B cell (primary cell): ENCODE data around the gene ANKS1B. TPM values are rescaled to one million over a fixed set of nuclear protein-coding genes. Genes with fewer than 3 reads are reported as not detected.

Source experiments
- ATAC-seq: fragments of 200-7000 bp; cut with Tn5 transposase; one replicate; pipeline ENCODE4 v1.10.0; 2021; ENCODE audit warnings: low read depth, mild to moderate bottlenecking, moderate number of reproducible peaks, moderate library complexity
- CTCF ChIA-PET: fragments of 350-600 bp; sonication (Branson Sonifier 250); formaldehyde crosslinking; loops from one replicate; lab custom pipeline; 2021; ENCODE audit warnings: antibody characterized with exemption, inconsistent platforms; lab: Charles Lee
- POLR2A ChIA-PET: fragments of 350-600 bp; sonication (Branson Sonifier 250); formaldehyde crosslinking; loops from one replicate; lab custom pipeline; 2021; ENCODE audit warnings: antibody characterized with exemption; lab: Charles Lee
- DNase-seq: peaks from one replicate; pipeline ENCODE4 v3.0.0; 2013
- H2AFZ ChIP-seq: 2 replicates; pipeline ENCODE4 v1.6.1; 2012; ENCODE audit warnings: mild to moderate bottlenecking, low read depth, low read length; ENCODE audit not compliant: insufficient read depth, poor library complexity, severe bottlenecking
- H3K27ac ChIP-seq, 2 donors: 1 replicate in 1 of 2; 2 replicates in 1 of 2; pipeline ENCODE4 v1.5.1; 2012 to 2013; ENCODE audit warnings: low read length in 2 of 2, mild to moderate bottlenecking in 2 of 2, moderate library complexity in 1 of 2
- H3K27me3 ChIP-seq, 4 experiments: fragments of 200-600 bp in 1 of 4; sonication (generic) in 1 of 4; replicated peaks in 1 of 4; 1 replicate in 2 of 4; 2 replicates in 2 of 4; pipeline versions ENCODE4 v1.6.1 to v1.7.0; 2013 to 2016; ENCODE audit warnings: low read length in 3 of 4, mild to moderate bottlenecking in 2 of 4, mixed read lengths in 1 of 4, moderate library complexity in 1 of 4; ENCODE audit not compliant: insufficient read depth in 4 of 4, control insufficient read depth in 3 of 4; ENCODE audit errors: control extremely low read depth in 1 of 4
- H3K36me3 ChIP-seq, 2 experiments: replicated peaks in 1 of 2; 1 replicate in 1 of 2; 2 replicates in 1 of 2; pipeline versions ENCODE4 v1.6.1 to v1.7.1; 2013; ENCODE audit warnings: low read length in 1 of 2; ENCODE audit not compliant: insufficient read depth in 2 of 2, control insufficient read depth in 1 of 2; ENCODE audit errors: control extremely low read depth in 1 of 2, extremely low read depth in 1 of 2
- H3K4me1 ChIP-seq, 2 donors: fragments of 200-600 bp in 1 of 2; sonication (generic) in 1 of 2; 1 replicate in 1 of 2; 2 replicates in 1 of 2; pipeline versions ENCODE4 v1.5.1 to v1.6.1; 2013 to 2017; ENCODE audit warnings: low read length in 2 of 2; ENCODE audit not compliant: control insufficient read depth in 2 of 2, insufficient read depth in 2 of 2
- H3K4me2 ChIP-seq: replicated peaks from 2 replicates; pipeline ENCODE3; 2012; ENCODE audit warnings: mild to moderate bottlenecking, low read depth, low read length; ENCODE audit not compliant: poor library complexity, severe bottlenecking
- H3K4me3 ChIP-seq, 5 experiments: fragments of 200-600 bp in 1 of 5; sonication (generic) in 1 of 5; 1 replicate in 3 of 5; 2 replicates in 2 of 5; pipeline versions ENCODE4 v1.5.1 to v1.7.0; 2011 to 2016; ENCODE audit warnings: low read length in 4 of 5, mild to moderate bottlenecking in 4 of 5, low read depth in 2 of 5, control low read depth in 1 of 5, moderate library complexity in 1 of 5; ENCODE audit not compliant: insufficient read depth in 1 of 5; ENCODE audit errors: control extremely low read depth in 1 of 5, extremely low read depth in 1 of 5
- H3K79me2 ChIP-seq: fragments of 200-600 bp; sonication (generic); one replicate; pipeline ENCODE4 v1.6.0; 2016; ENCODE audit warnings: low read length; ENCODE audit not compliant: control insufficient read depth, insufficient read depth
- H3K9ac ChIP-seq: fragments of 200-600 bp; sonication (generic); 2 replicates; pipeline ENCODE4 v1.6.1; 2017; ENCODE audit warnings: mild to moderate bottlenecking, low read length, moderate library complexity
- H3K9me3 ChIP-seq, 3 donors: one replicate each; pipeline versions ENCODE4 v1.6.1 to v1.7.1; 2013; ENCODE audit warnings: low read length in 2 of 3; ENCODE audit not compliant: control insufficient read depth in 2 of 3, insufficient read depth in 1 of 3; ENCODE audit errors: control extremely low read depth in 1 of 3
- H4K20me1 ChIP-seq: 2 replicates; pipeline ENCODE4 v1.6.0; 2012; ENCODE audit warnings: mild to moderate bottlenecking, low read length; ENCODE audit not compliant: insufficient read depth, control insufficient read depth, poor library complexity, severe bottlenecking
- H3K27ac Mint-ChIP-seq: one replicate; pipeline ENCODE4 v1.8.0; 2021; ENCODE audit warnings: mixed read lengths
- H3K27me3 Mint-ChIP-seq: one replicate; pipeline ENCODE4 v1.8.0; 2021; ENCODE audit warnings: mixed read lengths
- H3K4me1 Mint-ChIP-seq: one replicate; pipeline ENCODE4 v1.8.0; 2021; ENCODE audit warnings: mixed read lengths
- H3K4me3 Mint-ChIP-seq: one replicate; pipeline ENCODE4 v1.8.0; 2021; ENCODE audit warnings: mixed read lengths
- H3K9me3 Mint-ChIP-seq: one replicate; pipeline ENCODE4 v1.8.0; 2022; ENCODE audit warnings: mixed read lengths; ENCODE audit not compliant: insufficient read depth
- EZH2 ChIP-seq: IDR thresholded peaks from 2 replicates; pipeline ENCODE4 v1.6.1; 2012; ENCODE audit warnings: borderline replicate concordance, low read depth, mild to moderate bottlenecking, moderate library complexity, low read length; ENCODE audit not compliant: insufficient read depth, poor library complexity, severe bottlenecking
- WGBS: methylation state at CpG from one replicate; pipeline ENCODE4 v1.1.5; 2013; ENCODE audit warnings: missing lambda C conversion rate; ENCODE audit not compliant: insufficient coverage; 5-methylcytosine and 5-hydroxymethylcytosine counted together
- intact Hi-C: fragments of 100-400 bp; cut with micrococcal nuclease; formaldehyde crosslinking; loops from one replicate; pipeline ENCODE4 v1.10.0; 2022
- polyA plus RNA-seq: library from polyadenylated mRNA; depleted of rRNA; stranded (reverse); fragments of >200 nt; gene quantifications from 2 replicates; pipeline ENCODE4 v1.2.3, GENCODE V29; 2012
- total RNA-seq, 2 donors: library from RNA; stranded (reverse); fragments of 120-200 nt in 1 of 2; gene quantifications; 1 replicate in 1 of 2; 2 replicates in 1 of 2; pipeline versions ENCODE4 v1.2.3 to v1.2.4, GENCODE V29; 2013 to 2022
- TF ChIP-seq, protein P1 (sequence below): fragments of 200-600 bp; IDR thresholded peaks from one replicate; pipeline ENCODE4 v1.8.0; 2022; ENCODE audit warnings: antibody characterized with exemption, mild to moderate bottlenecking

The ANKS1B gene
- total and polyA plus RNA-seq, 2 donors (not counting 1 experiment from before 2014, with no cell fraction given): not detected

DNA sequence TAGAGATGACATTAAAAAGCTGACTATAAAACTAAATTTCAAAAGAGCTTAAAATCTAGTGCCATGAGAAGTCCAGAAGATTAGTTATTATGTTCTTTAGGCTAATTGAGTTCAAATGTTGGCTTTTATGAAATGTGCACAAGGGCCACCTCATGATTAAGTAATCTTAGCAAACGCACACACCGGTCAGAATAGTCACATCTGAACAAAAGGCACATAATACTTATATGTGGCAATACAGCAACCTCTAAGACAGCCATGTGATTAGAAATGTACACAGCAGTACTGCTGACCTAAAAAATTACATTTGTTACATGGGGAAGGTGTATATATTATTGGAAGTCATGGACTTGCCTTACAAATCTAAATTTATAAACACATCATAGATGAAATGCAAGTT, 681.9 kb downstream of the ANKS1B start:
- Histone ChIP-seq H3K36me3 (no peaks in the 10 kb centered on the region), H4K20me1 (no peaks in the 10 kb centered on the region), H3K4me1 (no peaks in the 10 kb centered on the region), H3K4me3 (no peak overlapping the region), H3K27ac (no peak overlapping the region), H3K79me2 (no peaks in the 10 kb centered on the region), H3K9me3 (no peaks in the 10 kb centered on the region), H3K27me3 (no peaks in the 10 kb centered on the region), H2AFZ (no peak overlapping the region), H3K4me2 (no peak overlapping the region), H3K9ac (no peak overlapping the region)
- Mint-ChIP-seq H3K4me3 (no peak overlapping the region), H3K4me1 (no peaks in the 10 kb centered on the region), H3K27me3 (no peaks in the 10 kb centered on the region), H3K27ac (no peak overlapping the region), H3K9me3 (no peaks in the 10 kb centered on the region)
- DNase-seq: no peak
- POLR2A ChIA-PET: no interaction called here
- no peak for ATAC-seq
- WGBS: no CpG with 5 or more reads among the region's 2 CpGs
- CTCF ChIA-PET: no interaction called here
- intact Hi-C loops: no loop called here
- no peak for TF ChIP-seq EZH2
- TF ChIP-seq, protein P1, sequence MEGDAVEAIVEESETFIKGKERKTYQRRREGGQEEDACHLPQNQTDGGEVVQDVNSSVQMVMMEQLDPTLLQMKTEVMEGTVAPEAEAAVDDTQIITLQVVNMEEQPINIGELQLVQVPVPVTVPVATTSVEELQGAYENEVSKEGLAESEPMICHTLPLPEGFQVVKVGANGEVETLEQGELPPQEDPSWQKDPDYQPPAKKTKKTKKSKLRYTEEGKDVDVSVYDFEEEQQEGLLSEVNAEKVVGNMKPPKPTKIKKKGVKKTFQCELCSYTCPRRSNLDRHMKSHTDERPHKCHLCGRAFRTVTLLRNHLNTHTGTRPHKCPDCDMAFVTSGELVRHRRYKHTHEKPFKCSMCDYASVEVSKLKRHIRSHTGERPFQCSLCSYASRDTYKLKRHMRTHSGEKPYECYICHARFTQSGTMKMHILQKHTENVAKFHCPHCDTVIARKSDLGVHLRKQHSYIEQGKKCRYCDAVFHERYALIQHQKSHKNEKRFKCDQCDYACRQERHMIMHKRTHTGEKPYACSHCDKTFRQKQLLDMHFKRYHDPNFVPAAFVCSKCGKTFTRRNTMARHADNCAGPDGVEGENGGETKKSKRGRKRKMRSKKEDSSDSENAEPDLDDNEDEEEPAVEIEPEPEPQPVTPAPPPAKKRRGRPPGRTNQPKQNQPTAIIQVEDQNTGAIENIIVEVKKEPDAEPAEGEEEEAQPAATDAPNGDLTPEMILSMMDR: no peak

DNA sequence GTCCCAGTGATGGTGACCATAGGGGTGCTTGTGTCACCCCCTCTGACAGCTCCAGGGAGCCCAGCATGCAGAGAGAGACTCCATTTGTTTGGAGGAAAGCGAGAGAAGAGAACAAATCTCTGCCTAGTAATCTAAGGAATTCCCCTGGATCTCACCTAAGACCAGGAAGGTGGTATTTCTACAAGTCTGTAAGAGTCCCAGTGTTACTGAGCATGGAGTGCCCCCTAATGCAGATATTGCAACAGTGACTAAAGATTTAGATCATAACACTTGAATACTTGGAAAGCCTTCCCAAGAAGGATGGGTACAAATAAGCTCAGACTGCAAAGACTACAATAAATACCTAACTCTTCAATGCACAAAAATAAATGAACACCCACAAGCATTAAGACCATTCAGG, 697.6 kb downstream of the ANKS1B start:
- Histone ChIP-seq H3K9ac (no peak overlapping the region), H3K27ac (no peak overlapping the region), H2AFZ (no peak overlapping the region), H3K4me1 (no peaks in the 10 kb centered on the region), H3K79me2 (no peaks in the 10 kb centered on the region), H3K27me3 (no peaks in the 10 kb centered on the region), H3K36me3 (no peaks in the 10 kb centered on the region), H3K4me2 (no peak overlapping the region), H4K20me1 (no peaks in the 10 kb centered on the region), H3K9me3 (peaks cover 0 to 7% (median 0%) of the 10 kb centered on the region in 3 donors), H3K4me3 (no peak overlapping the region)
- ChIA-PET CTCF (no interaction called here), POLR2A (no interaction called here)
- ATAC-seq (no peak), DNase-seq (no peak)
- no peaks in the 10 kb centered on the region for H3K4me1 Mint-ChIP-seq
- intact Hi-C loops: no loop called here
- no peaks in the 10 kb centered on the region for H3K27me3 Mint-ChIP-seq
- H3K27ac Mint-ChIP-seq: no peak overlapping the region
- WGBS: 60% methylated on average over 1 of the region's 1 CpG
- no peak for TF ChIP-seq EZH2
- TF ChIP-seq, protein P1: no peak
- H3K4me3 Mint-ChIP-seq: no peak overlapping the region
- peaks cover 11% of the 10 kb centered on the region for H3K9me3 Mint-ChIP-seq
